HFF-Myc (cell line): ENCODE results near the gene SERINC3.

ENCODE experiments used
- DNase-seq: peaks from one replicate; pipeline ENCODE4 v3.0.0-alpha.2; 2011; ENCODE audit warnings: low read depth; ENCODE audit errors: extremely low read depth
- H3K4me3 ChIP-seq: replicated peaks from 2 replicates; pipeline ENCODE4 v1.5.1; 2011; ENCODE audit warnings: low read depth, mild to moderate bottlenecking, control low read depth, low read length
- TF ChIP-seq, protein P1 (sequence below): IDR thresholded peaks from 2 replicates; pipeline ENCODE4 v1.5.1; 2012; ENCODE audit warnings: mild to moderate bottlenecking, low read depth, low read length, control low read depth; ENCODE audit errors: missing control alignments

The SERINC3 gene

GRCh38 chr20:44471481-44471882 lies 50.4 kb downstream of the SERINC3 start:
- no peak overlapping the region for H3K4me3 ChIP-seq
- no peak for DNase-seq
- TF ChIP-seq, protein P1, sequence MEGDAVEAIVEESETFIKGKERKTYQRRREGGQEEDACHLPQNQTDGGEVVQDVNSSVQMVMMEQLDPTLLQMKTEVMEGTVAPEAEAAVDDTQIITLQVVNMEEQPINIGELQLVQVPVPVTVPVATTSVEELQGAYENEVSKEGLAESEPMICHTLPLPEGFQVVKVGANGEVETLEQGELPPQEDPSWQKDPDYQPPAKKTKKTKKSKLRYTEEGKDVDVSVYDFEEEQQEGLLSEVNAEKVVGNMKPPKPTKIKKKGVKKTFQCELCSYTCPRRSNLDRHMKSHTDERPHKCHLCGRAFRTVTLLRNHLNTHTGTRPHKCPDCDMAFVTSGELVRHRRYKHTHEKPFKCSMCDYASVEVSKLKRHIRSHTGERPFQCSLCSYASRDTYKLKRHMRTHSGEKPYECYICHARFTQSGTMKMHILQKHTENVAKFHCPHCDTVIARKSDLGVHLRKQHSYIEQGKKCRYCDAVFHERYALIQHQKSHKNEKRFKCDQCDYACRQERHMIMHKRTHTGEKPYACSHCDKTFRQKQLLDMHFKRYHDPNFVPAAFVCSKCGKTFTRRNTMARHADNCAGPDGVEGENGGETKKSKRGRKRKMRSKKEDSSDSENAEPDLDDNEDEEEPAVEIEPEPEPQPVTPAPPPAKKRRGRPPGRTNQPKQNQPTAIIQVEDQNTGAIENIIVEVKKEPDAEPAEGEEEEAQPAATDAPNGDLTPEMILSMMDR = peak; percentile 46

GRCh38 chr20:44470327-44470726 lies 51.5 kb downstream of the SERINC3 start:
- TF ChIP-seq, protein P1 = no peak
- no peak for DNase-seq

GRCh38 chr20:44468044-44468782 lies 53.7 kb downstream of the SERINC3 start:
- TF ChIP-seq, protein P1 = no peak
- H3K4me3 ChIP-seq = no peak overlapping the region
- DNase-seq = no peak

More at GRCh38 chr20:44470327-44470726, 51.5 kb downstream of the SERINC3 start:
- no peak overlapping the region for H3K4me3 ChIP-seq

GRCh38 chr20:44467289-44467883 lies 54.5 kb downstream of the SERINC3 start:
- TF ChIP-seq, protein P1 = no peak
- DNase-seq = no peak
- H3K4me3 ChIP-seq = no peak overlapping the region

GRCh38 chr20:44465001-44465560 lies 56.8 kb downstream of the SERINC3 start:
- no peak overlapping the region for H3K4me3 ChIP-seq
- no peak for DNase-seq
- TF ChIP-seq, protein P1 = no peak

DNA sequence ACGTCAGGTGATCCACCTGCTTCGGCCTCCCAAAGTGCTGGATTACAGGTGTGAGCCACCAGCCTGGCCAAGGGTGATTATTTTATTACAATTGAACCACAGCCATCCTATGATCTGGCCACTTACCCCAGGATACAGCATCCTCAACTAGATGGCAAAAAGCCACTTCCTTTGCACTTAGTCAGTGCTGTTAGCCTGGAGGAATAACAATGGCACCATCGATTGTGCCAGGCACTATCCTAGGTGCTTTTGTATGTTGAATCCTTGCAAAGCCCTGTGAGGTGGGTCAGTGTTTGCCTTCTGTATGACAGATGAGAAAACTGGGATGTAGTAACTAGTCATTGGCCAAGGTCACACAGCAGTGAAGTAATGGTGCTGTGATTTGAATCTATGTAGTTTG lies 57.4 kb downstream of the SERINC3 start:
- no peak overlapping the region for H3K4me3 ChIP-seq
- TF ChIP-seq, protein P1 = no peak
- DNase-seq = no peak
